ENCODE results near the gene PLEKHO2.
"Not testable (repeated sequence)": the region's sequence is repeated elsewhere in the genome, so short reads cannot be mapped to it uniquely, and the experiment has no call there.

The PLEKHO2 gene
- 22.8 to 58.6 (median 36.3) reads per million in 9 experiments for total RNA-seq

DNA sequence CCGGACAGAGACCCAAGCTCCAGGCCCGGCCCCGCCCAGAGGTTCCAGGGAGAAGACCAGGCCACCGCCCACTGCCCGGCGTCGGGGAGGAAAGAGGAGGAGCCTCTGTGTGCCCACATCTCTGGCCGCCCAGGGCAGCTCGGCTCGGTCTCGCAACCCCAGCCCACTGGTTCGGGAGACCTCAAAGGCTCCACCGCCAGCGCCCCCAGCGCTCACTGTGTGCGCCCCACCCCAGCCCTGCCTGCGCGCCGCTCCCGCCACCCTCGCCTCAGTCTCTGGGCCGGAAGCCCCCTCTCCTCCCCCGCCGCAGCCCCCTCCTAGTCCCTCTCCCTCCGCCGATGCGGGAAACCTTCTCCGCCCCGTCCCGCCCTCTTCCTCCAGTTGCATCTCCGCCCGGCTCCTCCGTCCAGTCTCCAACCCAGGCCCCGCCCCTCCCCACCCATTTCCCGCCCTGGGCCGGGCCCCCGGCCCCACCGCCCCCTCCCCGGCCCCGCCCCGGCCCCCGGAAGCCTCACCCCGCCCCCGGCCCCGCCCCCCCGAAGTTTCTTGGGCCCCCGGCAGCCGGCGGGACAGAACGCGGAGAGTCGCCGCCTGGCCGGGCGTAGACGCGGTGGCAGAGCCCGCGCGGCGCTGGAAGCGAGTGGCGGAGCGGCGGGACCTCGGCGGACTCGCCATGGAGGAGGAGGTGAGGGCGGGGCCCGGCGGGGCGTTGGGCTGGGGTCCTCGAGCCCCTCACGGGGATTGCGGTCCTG, at the start of gene PLEKHO2:
Gene PLEKHO2 (plus strand): TSS at position 572 of the 752 bp plus-strand sequence. CDS start 102 bp downstream, at position 674.
- Mint-ChIP-seq H3K4me1 (ENCODE audit: low read depth in 2 of 2) (peaks cover 66 to 75% of the 10 kb centered on the region in 2 donors), H3K27ac (peak within 1 kb of the TSS; percentile 87 to 92), H3K4me3 (peak within 1 kb of the TSS; percentile 78 to 86), H3K27me3 (no peaks in the 10 kb centered on the region), H3K9me3 (no peaks in the 10 kb centered on the region), H3K36me3 (ENCODE audit: insufficient read depth) (peaks cover 18% of the 10 kb centered on the region)
- ATAC-seq (replicated peaks), result peak; percentile 79
- DNase-seq, result peak; percentile 85 to 92 (median 86)

DNA sequence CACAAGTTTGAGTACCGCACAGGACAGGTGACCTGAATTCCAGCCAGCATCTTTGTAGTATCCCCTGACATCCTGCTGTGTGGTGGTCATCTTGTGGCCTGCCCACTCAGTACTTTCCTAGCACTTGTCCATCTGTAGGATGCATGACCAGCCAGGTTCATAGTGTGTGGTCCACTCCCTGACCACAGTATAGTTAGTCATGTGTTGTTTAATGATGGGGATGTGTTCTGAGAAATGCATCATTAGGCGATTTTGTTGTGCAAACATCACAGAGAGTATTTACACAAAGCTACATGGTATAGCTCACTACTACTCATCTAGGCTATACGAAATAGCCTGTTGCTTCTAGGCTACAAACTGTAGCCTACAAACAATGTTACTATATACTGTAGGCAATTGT, 49.4 kb upstream of the PLEKHO2 start:
- Mint-ChIP-seq H3K4me1 (ENCODE audit: low read depth in 2 of 2) (no peaks in the 10 kb centered on the region), H3K27ac (peak overlapping the region in 1 of 2 donors; percentile 26), H3K9me3 (no peaks in the 10 kb centered on the region), H3K27me3 (no peaks in the 10 kb centered on the region), H3K36me3 (ENCODE audit: insufficient read depth) (no peaks in the 10 kb centered on the region), H3K4me3 (no peak overlapping the region)
- no peak for ATAC-seq (replicated peaks)
- DNase-seq, result no peak

- H3K4me3 Mint-ChIP-seq; H3K27me3 Mint-ChIP-seq; H3K4me1 Mint-ChIP-seq (ENCODE audit: low read depth in 2 of 2); ATAC-seq (replicated peaks); DNase-seq; H3K36me3 Mint-ChIP-seq (ENCODE audit: insufficient read depth); H3K27ac Mint-ChIP-seq; H3K9me3 Mint-ChIP-seq: not testable (repeated sequence)
These were observed 46.4 kb upstream of the PLEKHO2 start for GRCh38 chr15:64795299-64795698.

GRCh38 chr15:64795921-64796320, 45.8 kb upstream of the PLEKHO2 start:
- not testable (repeated sequence) for H3K27me3 Mint-ChIP-seq; H3K9me3 Mint-ChIP-seq; H3K4me3 Mint-ChIP-seq; ATAC-seq (replicated peaks); H3K27ac Mint-ChIP-seq; DNase-seq; H3K4me1 Mint-ChIP-seq (ENCODE audit: low read depth in 2 of 2); H3K36me3 Mint-ChIP-seq (ENCODE audit: insufficient read depth)

DNA sequence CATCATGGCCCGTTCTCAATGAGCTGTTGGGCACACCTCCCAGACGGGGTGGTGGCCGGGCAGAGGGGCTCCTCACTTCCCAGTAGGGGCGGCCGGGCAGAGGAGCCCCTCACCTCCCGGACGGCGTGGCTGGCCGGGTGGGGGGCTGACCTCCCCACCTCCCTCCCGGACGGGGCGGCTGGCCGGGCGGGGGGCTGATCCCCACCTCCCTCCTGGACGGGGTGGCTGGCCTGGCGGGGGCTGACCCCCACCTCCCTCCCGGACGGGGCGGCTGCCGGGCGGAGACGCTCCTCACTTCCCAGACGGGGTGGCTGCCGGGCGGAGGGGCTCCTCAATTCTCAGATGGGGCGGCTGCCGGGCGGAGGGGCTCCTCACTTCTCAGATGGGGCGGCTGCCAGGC, 42.8 kb upstream of the PLEKHO2 start:
- not testable (repeated sequence) for ATAC-seq (replicated peaks); H3K36me3 Mint-ChIP-seq (ENCODE audit: insufficient read depth); H3K4me1 Mint-ChIP-seq (ENCODE audit: low read depth in 2 of 2); H3K4me3 Mint-ChIP-seq; H3K27me3 Mint-ChIP-seq; DNase-seq; H3K9me3 Mint-ChIP-seq; H3K27ac Mint-ChIP-seq

DNA sequence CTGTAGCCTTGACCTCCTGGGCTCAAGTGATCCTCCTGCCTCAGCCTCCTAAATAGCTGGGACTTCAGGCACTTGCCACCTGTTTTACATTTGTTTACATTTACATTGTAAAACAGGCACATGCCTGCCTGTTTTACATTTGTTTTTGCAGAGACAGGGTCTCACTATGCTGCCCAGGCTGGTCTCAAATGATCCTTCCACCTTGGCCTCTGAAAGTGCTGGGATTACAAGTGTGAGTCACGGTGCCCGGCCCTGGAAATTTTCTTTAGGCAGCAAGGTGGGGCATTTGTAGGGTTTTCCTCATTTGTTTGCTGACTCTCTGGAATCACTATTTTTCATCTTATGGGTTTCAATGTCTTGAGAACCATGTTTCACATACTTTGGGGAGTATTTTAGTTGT, 41.2 kb upstream of the PLEKHO2 start:
- Mint-ChIP-seq H3K36me3 (ENCODE audit: insufficient read depth) (no peaks in the 10 kb centered on the region), H3K27ac (no peak overlapping the region), H3K4me1 (ENCODE audit: low read depth in 2 of 2) (no peaks in the 10 kb centered on the region), H3K27me3 (peaks cover 0 to 8% of the 10 kb centered on the region in 2 donors), H3K9me3 (no peaks in the 10 kb centered on the region), H3K4me3 (no peak overlapping the region)
- DNase-seq (no peak), ATAC-seq (replicated peaks) (no peak)

DNA sequence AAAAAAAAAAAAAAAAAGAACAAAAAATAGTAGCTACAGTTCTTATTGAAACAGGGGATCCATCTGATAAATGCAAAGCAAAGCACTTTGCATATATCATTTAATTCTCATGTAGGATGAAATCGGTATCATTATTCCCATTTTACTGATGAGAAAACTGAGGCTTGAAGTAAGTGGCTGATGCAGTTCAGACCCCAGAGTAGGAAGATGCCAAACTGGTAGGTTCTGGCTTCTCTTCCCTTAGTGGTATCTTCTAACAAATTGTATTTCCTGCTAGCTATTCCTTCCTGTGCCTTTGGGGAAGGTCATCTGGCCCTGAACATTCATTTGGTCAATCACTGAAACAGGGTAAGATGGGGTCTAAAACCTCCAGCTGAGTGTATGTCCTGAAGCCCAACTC, 38.2 kb upstream of the PLEKHO2 start:
- ATAC-seq (replicated peaks), result no peak
- Mint-ChIP-seq H3K36me3 (ENCODE audit: insufficient read depth) (no peaks in the 10 kb centered on the region), H3K27me3 (peaks cover 5 to 30% of the 10 kb centered on the region in 2 donors), H3K9me3 (no peaks in the 10 kb centered on the region), H3K27ac (no peak overlapping the region), H3K4me1 (ENCODE audit: low read depth in 2 of 2) (no peaks in the 10 kb centered on the region), H3K4me3 (no peak overlapping the region)
- no peak for DNase-seq

GRCh38 chr15:64804619-64805018, 37.1 kb upstream of the PLEKHO2 start:
- DNase-seq (no peak), ATAC-seq (replicated peaks) (no peak)
- no peaks in the 10 kb centered on the region for H3K4me1 Mint-ChIP-seq (ENCODE audit: low read depth in 2 of 2)
- H3K27me3 Mint-ChIP-seq, result peaks cover 5 to 30% of the 10 kb centered on the region in 2 donors
- H3K9me3 Mint-ChIP-seq, result no peaks in the 10 kb centered on the region
- H3K36me3 Mint-ChIP-seq (ENCODE audit: insufficient read depth), result no peaks in the 10 kb centered on the region
- H3K4me3 Mint-ChIP-seq, result no peak overlapping the region
- no peak overlapping the region for H3K27ac Mint-ChIP-seq

- Mint-ChIP-seq H3K4me1 (ENCODE audit: low read depth in 2 of 2) (peaks cover 0 to 3% of the 10 kb centered on the region in 2 donors), H3K36me3 (ENCODE audit: insufficient read depth) (no peaks in the 10 kb centered on the region), H3K27me3 (peaks cover 5 to 30% of the 10 kb centered on the region in 2 donors), H3K27ac (peak overlapping the region; percentile 30 to 66), H3K4me3 (no peak overlapping the region), H3K9me3 (no peaks in the 10 kb centered on the region)
- ATAC-seq (replicated peaks) (no peak), DNase-seq (no peak)
These were observed 35.2 kb upstream of the PLEKHO2 start for GRCh38 chr15:64806509-64806908.

DNA sequence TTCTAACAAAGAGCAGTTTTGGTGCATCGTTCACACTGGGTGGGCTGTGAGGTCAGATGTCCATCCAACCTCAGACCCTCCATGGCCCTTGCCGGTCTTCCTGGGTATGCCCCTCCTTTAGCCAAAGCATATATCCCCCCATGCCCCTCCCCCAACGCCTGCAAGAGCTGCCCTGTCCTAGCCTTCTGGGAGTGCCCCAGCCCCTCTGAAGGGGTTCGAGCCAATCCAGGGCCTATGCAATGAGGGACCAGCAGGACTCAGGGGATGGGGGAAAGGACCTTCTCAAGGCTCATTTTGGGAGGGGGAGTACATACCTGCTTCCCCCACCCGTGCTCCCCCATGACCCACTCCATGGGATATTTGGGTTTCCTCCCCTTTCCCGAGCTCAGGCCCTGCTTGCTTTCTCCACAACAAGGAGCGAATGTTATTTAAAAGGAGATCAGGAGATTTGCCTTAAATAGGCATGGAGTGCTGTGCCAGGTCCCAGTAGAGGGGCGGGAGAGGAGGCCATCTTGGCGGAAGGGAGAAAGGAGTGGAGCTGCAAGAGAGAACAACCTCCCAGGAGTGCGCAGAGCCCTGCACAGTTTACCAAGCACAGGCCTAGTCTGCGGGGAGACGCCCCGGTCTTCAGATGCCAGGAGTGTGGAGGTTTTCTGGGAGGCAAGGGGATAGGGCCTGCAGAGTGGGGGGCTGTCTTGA, 34.5 kb upstream of the PLEKHO2 start:
- no peak for ATAC-seq (replicated peaks)
- no peak for DNase-seq
- peaks cover 5 to 30% of the 10 kb centered on the region in 2 donors for H3K27me3 Mint-ChIP-seq
- H3K9me3 Mint-ChIP-seq, result no peaks in the 10 kb centered on the region
- peak overlapping the region in 1 of 2 donors; percentile 66 for H3K27ac Mint-ChIP-seq
- peaks cover 0 to 3% of the 10 kb centered on the region in 2 donors for H3K4me1 Mint-ChIP-seq (ENCODE audit: low read depth in 2 of 2)
- H3K36me3 Mint-ChIP-seq (ENCODE audit: insufficient read depth), result no peaks in the 10 kb centered on the region
- no peak overlapping the region for H3K4me3 Mint-ChIP-seq

- peaks cover 0 to 3% of the 10 kb centered on the region in 2 donors for H3K4me1 Mint-ChIP-seq (ENCODE audit: low read depth in 2 of 2)
- no peaks in the 10 kb centered on the region for H3K36me3 Mint-ChIP-seq (ENCODE audit: insufficient read depth)
- no peaks in the 10 kb centered on the region for H3K9me3 Mint-ChIP-seq
- DNase-seq, result no peak
- no peak for ATAC-seq (replicated peaks)
- no peak overlapping the region for H3K4me3 Mint-ChIP-seq
- peaks cover 5 to 30% of the 10 kb centered on the region in 2 donors for H3K27me3 Mint-ChIP-seq
- peak overlapping the region in 1 of 2 donors; percentile 46 for H3K27ac Mint-ChIP-seq
These were observed 33.9 kb upstream of the PLEKHO2 start for GRCh38 chr15:64807751-64808222.

DNA sequence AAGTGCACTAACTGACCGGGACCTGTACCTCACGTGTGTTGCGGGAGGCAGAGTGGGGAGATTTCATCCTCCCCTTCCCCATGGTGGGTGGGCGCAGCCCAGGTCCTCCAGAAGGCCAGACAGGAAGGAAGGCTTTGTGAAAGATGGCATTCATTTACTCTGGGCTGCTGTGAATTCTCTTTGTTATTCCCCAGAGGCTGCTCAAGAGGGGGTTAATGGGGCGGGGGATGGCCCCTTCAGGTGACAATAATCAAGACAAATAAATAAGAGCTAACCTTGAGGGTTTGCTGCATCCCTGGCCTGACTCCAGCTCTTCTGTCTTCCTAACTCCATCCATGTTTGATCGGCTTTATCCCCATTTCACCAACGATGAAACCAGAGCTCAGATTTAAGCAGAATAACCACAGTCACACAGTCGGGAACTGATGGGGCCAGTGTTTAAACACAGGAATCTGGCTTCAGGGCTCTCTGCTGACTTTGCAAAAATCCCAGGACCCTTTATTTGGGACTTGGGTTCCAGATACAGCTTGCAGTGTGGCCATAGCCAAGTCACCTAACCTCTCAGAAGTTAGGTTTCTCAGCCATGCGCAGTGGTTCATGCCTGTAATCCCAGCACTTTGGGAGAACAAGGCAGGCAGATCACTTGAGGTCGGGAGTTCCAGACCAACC, 32.8 kb upstream of the PLEKHO2 start:
- Mint-ChIP-seq H3K27ac (no peak overlapping the region), H3K4me3 (no peak overlapping the region), H3K9me3 (no peaks in the 10 kb centered on the region), H3K4me1 (ENCODE audit: low read depth in 2 of 2) (peaks cover 0 to 3% of the 10 kb centered on the region in 2 donors), H3K36me3 (ENCODE audit: insufficient read depth) (no peaks in the 10 kb centered on the region), H3K27me3 (peaks cover 5 to 29% of the 10 kb centered on the region in 2 donors)
- ATAC-seq (replicated peaks) (no peak), DNase-seq (no peak)

DNA sequence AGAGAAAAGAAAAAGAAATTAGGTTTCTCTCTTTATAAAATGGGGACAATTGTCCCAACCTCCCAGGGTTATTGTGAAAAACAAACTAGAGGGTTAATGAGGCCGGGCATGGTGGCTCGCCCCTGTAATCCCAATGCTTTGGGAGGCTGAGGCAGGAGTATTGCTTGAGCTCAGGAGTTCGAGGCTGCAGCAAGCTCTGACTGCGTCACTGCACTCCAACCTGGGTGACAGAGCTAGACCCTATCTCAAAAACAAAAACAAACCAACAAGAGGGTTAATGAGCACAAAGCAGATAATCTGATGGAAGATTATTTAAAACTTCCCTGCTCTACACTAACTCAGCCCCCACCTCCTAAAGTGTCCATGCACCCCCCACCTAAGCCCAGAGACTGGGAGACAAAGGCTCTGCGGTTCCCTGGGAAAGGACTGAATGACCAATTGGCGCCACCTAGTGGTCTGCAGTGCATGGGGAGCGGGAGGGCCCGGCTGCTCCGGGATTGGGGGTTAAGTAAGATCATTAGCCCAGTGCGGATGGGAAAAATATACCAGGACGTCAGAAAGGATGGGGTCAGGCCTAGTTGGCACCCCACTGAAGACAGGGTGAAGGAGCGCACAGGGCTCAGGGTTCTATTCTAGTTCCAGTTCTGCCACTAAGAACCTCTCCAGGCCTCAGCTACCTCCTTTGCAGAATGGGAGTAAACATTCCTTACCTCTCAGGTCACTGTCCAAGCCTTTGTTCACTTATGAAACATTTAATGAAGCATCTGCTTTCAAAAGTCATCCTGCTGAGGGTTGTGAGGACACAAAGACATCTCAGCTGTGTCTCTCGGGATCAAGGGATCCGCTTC, 31.8 kb upstream of the PLEKHO2 start:
- no peaks in the 10 kb centered on the region for H3K9me3 Mint-ChIP-seq
- H3K27ac Mint-ChIP-seq, result no peak overlapping the region
- DNase-seq, result peak; percentile 62 to 68 (median 66)

More for the DNA sequence above, 31.8 kb upstream of the PLEKHO2 start:
- H3K36me3 Mint-ChIP-seq (ENCODE audit: insufficient read depth), result no peaks in the 10 kb centered on the region
- no peak overlapping the region for H3K4me3 Mint-ChIP-seq
- peaks cover 0 to 3% of the 10 kb centered on the region in 2 donors for H3K4me1 Mint-ChIP-seq (ENCODE audit: low read depth in 2 of 2)
- H3K27me3 Mint-ChIP-seq, result peaks cover 5 to 22% of the 10 kb centered on the region in 2 donors
- ATAC-seq (replicated peaks), result peak; percentile 70
